Loucy (cell line): ENCODE data around the gene TPR.

Experiments
- H2AFZ ChIP-seq: fragments of 200-600 bp; sonication (generic); 2 replicates; pipeline ENCODE4 v1.6.0; 2016; ENCODE audit warnings: antibody characterized with exemption, mild to moderate bottlenecking, low read length, moderate library complexity
- H3F3A ChIP-seq: fragments of 200-600 bp; 2 replicates; pipeline ENCODE4 v1.6.0; 2016; ENCODE audit warnings: antibody characterized with exemption, low read depth, mild to moderate bottlenecking
- H3K27me3 ChIP-seq: fragments of 200-600 bp; sonication (generic); 2 replicates; pipeline ENCODE4 v1.6.1; 2014; ENCODE audit warnings: low read length, mild to moderate bottlenecking; ENCODE audit not compliant: insufficient read depth, poor library complexity, severe bottlenecking
- H3K36me3 ChIP-seq: fragments of 200-600 bp; sonication (generic); 2 replicates; pipeline ENCODE4 v1.6.1; 2016; ENCODE audit warnings: low read length; ENCODE audit not compliant: insufficient read depth
- H3K4me1 ChIP-seq: fragments of 200-600 bp; sonication (generic); 2 replicates; pipeline ENCODE4 v1.5.1; 2014; ENCODE audit warnings: low read length, mild to moderate bottlenecking; ENCODE audit not compliant: insufficient read depth, poor library complexity, severe bottlenecking
- H3K4me2 ChIP-seq: fragments of 200-600 bp; sonication (generic); 2 replicates; pipeline ENCODE4 v1.6.0; 2014; ENCODE audit warnings: antibody characterized with exemption, low read length, low read depth, mild to moderate bottlenecking; ENCODE audit not compliant: poor library complexity, severe bottlenecking
- H3K4me3 ChIP-seq: fragments of 200-600 bp; sonication (generic); 2 replicates; pipeline ENCODE4 v1.5.1; 2014; ENCODE audit warnings: low read length, mild to moderate bottlenecking, mixed read lengths; ENCODE audit not compliant: poor library complexity, severe bottlenecking
- H3K79me2 ChIP-seq: fragments of 200-600 bp; sonication (generic); 2 replicates; pipeline ENCODE4 v1.6.1; 2014; ENCODE audit warnings: low read length; ENCODE audit not compliant: insufficient read depth
- H3K9ac ChIP-seq: fragments of 200-600 bp; sonication (generic); 2 replicates; pipeline ENCODE4 v1.6.0; 2014; ENCODE audit warnings: mild to moderate bottlenecking, low read depth, low read length, moderate library complexity; ENCODE audit not compliant: poor library complexity, severe bottlenecking
- H3K9me2 ChIP-seq: fragments of 200-600 bp; sonication (generic); replicated peaks from 2 replicates; pipeline ENCODE4 v1.6.1; 2016; ENCODE audit warnings: low read depth, low read length, mixed read lengths
- H3K9me3 ChIP-seq: fragments of 200-600 bp; sonication (generic); 2 replicates; pipeline ENCODE4 v1.6.1; 2014; ENCODE audit warnings: mild to moderate bottlenecking, antibody characterized with exemption, low read length, low read depth; ENCODE audit not compliant: insufficient read depth
- H4K20me1 ChIP-seq: fragments of 200-600 bp; sonication (generic); 2 replicates; pipeline ENCODE4 v1.6.0; 2014; ENCODE audit warnings: antibody characterized with exemption, low read length, mild to moderate bottlenecking; ENCODE audit not compliant: insufficient read depth, poor library complexity, severe bottlenecking
- EZH2phosphoT487 ChIP-seq: fragments of 200-600 bp; IDR thresholded peaks from 2 replicates; pipeline ENCODE4 v1.6.1; 2018; ENCODE audit warnings: antibody characterized with exemption, mild to moderate bottlenecking, moderate library complexity, borderline replicate concordance
- TF ChIP-seq, protein P1 (sequence below): fragments of 200-600 bp; sonication (generic); conservative IDR thresholded peaks from 2 replicates; pipeline ENCODE4 v1.5.1; 2014; ENCODE audit warnings: mild to moderate bottlenecking, antibody characterized with exemption, low read length

TPR gene

DNA sequence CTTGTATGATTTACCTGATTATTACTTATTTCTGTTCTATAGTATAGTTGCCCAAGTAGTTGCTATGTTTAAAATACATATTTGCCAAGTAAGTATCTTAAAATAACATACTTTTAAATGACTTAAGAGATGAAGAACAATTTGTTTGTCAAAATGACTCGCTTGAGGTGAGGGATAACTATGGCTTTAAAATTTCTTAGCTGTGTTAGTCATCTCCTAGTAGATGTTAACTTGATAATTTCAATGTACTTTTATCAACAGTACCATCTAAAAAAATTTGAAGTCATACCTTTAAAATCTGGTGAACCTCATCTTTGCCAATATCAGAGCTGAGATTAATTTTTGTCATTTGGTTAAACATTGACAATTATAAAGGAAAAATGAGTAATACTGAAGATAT, 38.3 kb upstream of the TPR start:
- peaks cover 17% of the 10 kb centered on the region; the same call in 1 of the 2 replicates for H3K36me3 ChIP-seq
- no peaks in the 10 kb centered on the region for H3K79me2 ChIP-seq
- TF ChIP-seq, protein P1, sequence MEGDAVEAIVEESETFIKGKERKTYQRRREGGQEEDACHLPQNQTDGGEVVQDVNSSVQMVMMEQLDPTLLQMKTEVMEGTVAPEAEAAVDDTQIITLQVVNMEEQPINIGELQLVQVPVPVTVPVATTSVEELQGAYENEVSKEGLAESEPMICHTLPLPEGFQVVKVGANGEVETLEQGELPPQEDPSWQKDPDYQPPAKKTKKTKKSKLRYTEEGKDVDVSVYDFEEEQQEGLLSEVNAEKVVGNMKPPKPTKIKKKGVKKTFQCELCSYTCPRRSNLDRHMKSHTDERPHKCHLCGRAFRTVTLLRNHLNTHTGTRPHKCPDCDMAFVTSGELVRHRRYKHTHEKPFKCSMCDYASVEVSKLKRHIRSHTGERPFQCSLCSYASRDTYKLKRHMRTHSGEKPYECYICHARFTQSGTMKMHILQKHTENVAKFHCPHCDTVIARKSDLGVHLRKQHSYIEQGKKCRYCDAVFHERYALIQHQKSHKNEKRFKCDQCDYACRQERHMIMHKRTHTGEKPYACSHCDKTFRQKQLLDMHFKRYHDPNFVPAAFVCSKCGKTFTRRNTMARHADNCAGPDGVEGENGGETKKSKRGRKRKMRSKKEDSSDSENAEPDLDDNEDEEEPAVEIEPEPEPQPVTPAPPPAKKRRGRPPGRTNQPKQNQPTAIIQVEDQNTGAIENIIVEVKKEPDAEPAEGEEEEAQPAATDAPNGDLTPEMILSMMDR = no peak
- TF ChIP-seq EZH2phosphoT487 = no peak
- no peaks in the 10 kb centered on the region for H3K9me3 ChIP-seq
- H3K4me3 ChIP-seq = no peak overlapping the region
- H3K27me3 ChIP-seq = no peaks in the 10 kb centered on the region
- no peaks in the 10 kb centered on the region for H3F3A ChIP-seq
- H3K4me1 ChIP-seq = no peaks in the 10 kb centered on the region
- H2AFZ ChIP-seq = no peak overlapping the region
- H4K20me1 ChIP-seq = no peaks in the 10 kb centered on the region
- H3K4me2 ChIP-seq = no peak overlapping the region
- no peak overlapping the region for H3K9ac ChIP-seq
- H3K9me2 ChIP-seq = no peaks in the 10 kb centered on the region

DNA sequence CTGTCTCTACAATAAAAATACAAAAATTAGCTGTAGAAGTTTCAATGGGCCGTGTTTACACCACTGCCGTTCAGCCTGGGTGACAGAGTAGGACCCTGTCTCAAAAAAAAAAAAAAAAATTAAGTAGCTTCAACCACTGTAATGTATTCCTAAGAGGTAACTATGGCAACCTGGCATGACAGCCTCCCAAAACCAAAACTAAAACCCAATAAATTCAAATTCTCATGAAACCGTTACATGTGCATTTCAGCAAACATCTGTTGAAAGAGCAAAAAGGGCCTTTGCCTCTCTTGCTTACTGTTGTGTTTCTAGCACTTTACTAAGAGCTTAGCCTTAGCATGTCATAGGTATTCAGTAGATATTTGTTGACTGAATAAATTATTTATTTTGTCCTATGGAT, 34.0 kb upstream of the TPR start:
- Histone ChIP-seq H3K4me3 (no peak overlapping the region), H3K9ac (no peak overlapping the region), H3K9me2 (no peaks in the 10 kb centered on the region), H3K4me2 (no peak overlapping the region), H4K20me1 (no peaks in the 10 kb centered on the region), H3K79me2 (no peaks in the 10 kb centered on the region), H3K4me1 (no peaks in the 10 kb centered on the region), H3K27me3 (no peaks in the 10 kb centered on the region), H3K36me3 (peaks cover 38% of the 10 kb centered on the region), H3K9me3 (no peaks in the 10 kb centered on the region), H2AFZ (no peak overlapping the region), H3F3A (no peaks in the 10 kb centered on the region)
- TF ChIP-seq, protein P1 = no peak
- no peak for TF ChIP-seq EZH2phosphoT487

DNA sequence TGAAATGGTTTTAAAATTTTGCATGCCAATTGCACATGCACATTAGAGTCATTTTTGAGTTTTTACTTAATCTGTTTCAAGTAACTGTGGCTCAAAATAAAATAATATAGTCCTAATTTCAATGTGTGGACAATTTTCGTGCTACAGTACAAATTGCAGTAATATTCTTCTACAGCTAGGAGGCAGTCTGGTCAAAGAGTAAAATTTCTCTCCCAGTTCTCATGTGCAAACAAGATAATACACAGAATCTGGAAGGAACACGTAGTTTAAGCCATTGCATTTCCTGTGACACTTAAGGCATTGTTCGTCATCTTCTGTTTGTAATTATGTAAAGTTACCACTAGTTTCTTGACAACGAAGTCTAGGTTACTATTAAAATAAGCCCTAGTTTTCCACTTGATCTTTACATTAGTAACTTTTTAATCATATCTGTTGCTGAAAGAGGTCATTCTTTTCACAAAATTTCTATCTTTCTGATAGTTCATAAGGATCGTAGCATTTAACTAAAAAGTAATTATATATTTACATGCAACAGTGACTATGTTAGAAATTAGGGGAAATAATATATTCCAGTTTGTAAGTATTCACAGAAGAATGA, 29.5 kb upstream of the TPR start:
- H3K27me3 ChIP-seq = no peaks in the 10 kb centered on the region
- H3F3A ChIP-seq = no peaks in the 10 kb centered on the region
- no peaks in the 10 kb centered on the region for H4K20me1 ChIP-seq
- H3K4me2 ChIP-seq = no peak overlapping the region
- H3K4me1 ChIP-seq = no peaks in the 10 kb centered on the region
- H3K9me3 ChIP-seq = no peaks in the 10 kb centered on the region
- no peaks in the 10 kb centered on the region for H3K9me2 ChIP-seq
- TF ChIP-seq EZH2phosphoT487 = no peak
- TF ChIP-seq, protein P1 = peak; percentile 84
- no peak overlapping the region for H2AFZ ChIP-seq
- no peak overlapping the region for H3K4me3 ChIP-seq
- H3K9ac ChIP-seq = no peak overlapping the region
- H3K79me2 ChIP-seq = no peaks in the 10 kb centered on the region
- H3K36me3 ChIP-seq = peaks cover 34% of the 10 kb centered on the region
